HG03039 (cell line): ENCODE results near the gene COL8A1.

Experiments
- ATAC-seq: cut with Tn5 transposase; IDR thresholded peaks from one replicate; pipeline ENCODE4 v1.9.1; 2021; ENCODE audit warnings: mild to moderate bottlenecking, moderate library complexity; ENCODE audit not compliant: unreplicated experiment

COL8A1 gene

GRCh38 chr3:99668044-99668443 lies 29.6 kb downstream of the COL8A1 start:
- ATAC-seq: no peak

- ATAC-seq: no peak
Measured at GRCh38 chr3:99669879-99670555, 31.6 kb downstream of the COL8A1 start.

GRCh38 chr3:99670556-99670950 lies 32.2 kb downstream of the COL8A1 start:
- ATAC-seq: no peak

GRCh38 chr3:99674086-99674789 lies 35.8 kb downstream of the COL8A1 start:
- no peak for ATAC-seq

DNA sequence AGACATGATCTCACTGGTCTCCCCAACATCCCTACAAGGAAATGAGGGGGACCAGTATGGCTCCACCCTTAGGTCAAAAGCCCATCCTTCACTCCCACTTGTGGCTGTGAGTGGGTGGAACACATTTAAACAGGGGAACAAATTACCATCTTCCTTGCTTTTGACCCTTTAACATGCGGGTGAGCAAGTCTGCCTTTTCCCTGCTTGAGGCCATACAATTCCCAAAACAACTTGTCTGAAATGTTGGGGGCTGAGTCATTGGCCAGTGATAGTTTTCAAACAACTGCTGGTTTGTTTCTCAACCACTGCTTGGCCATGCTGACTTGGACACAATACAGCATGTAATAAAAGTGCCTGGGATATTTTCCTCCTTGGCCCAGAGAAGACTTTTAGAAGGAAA lies 39.6 kb downstream of the COL8A1 start:
- ATAC-seq: no peak

DNA sequence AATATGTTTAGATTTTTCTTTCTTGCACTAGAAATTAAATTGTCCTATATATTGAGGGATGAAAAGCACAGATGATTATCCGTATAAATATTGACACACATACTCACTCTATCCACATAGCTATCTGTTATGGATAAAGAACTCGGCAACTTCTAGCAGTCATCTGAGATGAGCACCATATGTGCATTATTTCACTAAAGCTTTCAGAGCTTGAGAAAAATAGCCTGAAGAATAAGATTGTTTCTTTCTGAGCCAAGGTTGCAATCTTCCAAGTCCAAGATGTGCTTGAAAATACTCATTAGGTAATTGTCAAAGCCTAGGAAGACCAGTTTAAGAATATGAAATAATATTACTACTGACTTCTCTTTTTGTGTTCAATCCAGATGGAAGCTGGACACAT lies 40.5 kb downstream of the COL8A1 start:
- no peak for ATAC-seq

DNA sequence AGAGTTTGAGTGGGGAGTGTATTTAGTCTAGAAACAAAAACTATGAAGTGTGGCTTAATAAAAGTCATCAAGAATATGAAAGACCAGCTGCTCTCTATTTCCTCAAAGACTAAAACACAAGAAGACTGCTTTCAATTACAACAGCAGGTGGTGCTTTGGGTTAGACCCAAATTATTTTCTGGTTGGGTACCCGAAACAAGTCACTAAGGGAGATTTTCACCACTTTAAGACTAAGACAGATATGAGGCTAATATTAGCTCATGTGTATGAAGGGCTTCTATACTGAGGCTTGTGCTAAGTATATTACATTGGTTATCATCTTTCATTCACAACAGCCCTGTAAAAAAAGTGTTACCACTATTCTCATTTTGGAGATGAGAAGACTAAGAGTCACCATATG lies 43.1 kb downstream of the COL8A1 start:
- no peak for ATAC-seq

- no peak for ATAC-seq
Measured at GRCh38 chr3:99681976-99682375, 43.6 kb downstream of the COL8A1 start.

- ATAC-seq: no peak
Measured at GRCh38 chr3:99683465-99683864, 45.1 kb downstream of the COL8A1 start.

DNA sequence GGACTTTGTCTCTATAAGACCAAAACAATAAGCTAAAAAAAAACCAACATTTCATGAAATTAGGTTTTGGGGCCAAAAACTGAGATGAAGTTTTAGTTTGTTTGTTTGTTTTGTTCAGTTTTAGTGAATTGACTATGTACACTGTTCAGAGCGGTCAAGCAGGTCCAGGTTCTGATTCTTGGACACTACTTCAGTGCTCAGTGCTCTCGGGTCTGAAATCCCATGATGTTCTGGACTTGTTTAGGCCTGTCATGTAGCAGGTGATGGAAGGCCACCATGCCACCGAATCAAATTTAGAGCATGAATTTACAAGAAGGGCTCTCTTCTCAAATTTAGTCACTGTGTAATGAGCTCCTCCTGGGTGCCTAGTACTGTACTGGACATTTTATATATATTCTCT lies 45.5 kb downstream of the COL8A1 start:
- no peak for ATAC-seq

DNA sequence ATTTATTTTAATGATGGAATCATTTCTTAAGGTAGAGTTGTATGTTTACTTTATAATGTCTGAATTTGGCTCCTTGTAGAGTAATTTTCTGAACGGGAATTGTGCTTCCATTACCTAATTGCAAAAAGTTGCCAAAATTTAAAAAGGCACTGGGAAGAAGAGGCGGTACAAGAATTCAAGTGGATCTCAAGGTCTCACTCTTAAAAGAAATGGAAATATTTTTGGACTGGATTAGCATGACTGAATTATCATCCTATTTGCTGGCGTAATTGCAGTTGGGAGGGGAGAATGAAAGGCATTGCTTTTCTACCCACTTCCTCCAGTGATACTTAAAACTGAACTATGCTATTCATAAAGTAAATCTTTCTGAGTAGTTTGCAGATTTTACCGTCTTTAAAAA lies 46.2 kb downstream of the COL8A1 start:
- ATAC-seq: no peak

GRCh38 chr3:99686469-99686868 lies 48.1 kb downstream of the COL8A1 start:
- ATAC-seq: no peak

- peak; percentile 65 for ATAC-seq
Measured at GRCh38 chr3:99686955-99687612, 48.7 kb downstream of the COL8A1 start.

- ATAC-seq: no peak
Measured at GRCh38 chr3:99690761-99691369, 52.5 kb downstream of the COL8A1 start.

DNA sequence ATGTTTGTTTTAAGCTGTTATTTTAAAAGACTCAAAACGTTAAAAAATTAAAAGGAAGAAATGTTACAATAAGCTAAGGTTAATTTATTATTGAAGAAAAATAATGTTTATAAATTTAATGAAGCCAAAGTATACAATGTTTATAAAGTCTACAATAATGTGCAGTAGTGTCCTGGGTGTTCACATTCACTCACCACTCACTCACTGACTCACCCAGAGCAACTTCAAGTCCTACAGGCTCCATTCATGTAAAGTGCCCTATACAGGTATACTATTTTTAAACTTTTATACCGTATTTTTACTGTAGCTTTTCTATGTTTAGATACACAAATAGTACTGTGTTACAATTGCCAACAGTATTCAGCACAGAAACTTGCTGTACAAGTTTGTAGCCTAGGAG lies 55.2 kb downstream of the COL8A1 start:
- ATAC-seq: no peak

DNA sequence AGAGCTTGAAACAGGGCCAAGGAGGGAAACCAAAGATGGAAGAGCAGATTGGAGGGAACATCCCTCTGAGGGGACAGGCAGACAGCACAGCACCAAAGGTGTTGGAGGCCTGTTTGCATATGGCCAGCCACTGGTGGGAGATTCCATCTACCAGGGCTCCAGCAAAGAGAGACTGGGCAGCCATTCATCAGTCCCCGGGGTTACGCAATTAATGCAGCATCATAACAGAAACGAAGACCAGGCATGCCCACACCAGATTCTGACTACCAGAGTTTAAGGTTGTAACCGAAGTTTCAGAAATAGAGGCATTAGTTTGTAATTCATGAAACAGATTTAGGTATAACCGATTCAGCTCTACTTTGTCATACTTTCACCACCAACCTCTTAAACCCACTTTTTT lies 58.1 kb downstream of the COL8A1 start:
- no peak for ATAC-seq

DNA sequence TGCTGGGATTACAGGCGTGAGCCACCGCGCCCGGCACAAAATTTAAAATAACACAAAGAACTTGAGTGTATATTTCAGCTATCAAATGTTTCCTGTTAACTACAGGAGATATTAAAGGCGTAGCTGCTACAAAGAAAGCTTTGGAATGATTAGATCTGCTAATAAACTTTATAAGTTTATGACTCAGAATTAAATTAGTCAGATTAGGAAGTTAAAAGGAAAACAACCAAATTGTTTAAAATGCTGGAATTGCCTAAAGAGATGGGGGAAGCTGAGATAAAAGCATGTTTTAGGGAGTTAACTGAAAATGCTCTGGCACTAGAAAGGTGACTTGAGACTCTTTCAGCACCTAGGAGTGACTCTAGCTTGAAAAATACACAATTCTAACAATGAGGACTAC lies 58.9 kb downstream of the COL8A1 start:
- no peak for ATAC-seq

DNA sequence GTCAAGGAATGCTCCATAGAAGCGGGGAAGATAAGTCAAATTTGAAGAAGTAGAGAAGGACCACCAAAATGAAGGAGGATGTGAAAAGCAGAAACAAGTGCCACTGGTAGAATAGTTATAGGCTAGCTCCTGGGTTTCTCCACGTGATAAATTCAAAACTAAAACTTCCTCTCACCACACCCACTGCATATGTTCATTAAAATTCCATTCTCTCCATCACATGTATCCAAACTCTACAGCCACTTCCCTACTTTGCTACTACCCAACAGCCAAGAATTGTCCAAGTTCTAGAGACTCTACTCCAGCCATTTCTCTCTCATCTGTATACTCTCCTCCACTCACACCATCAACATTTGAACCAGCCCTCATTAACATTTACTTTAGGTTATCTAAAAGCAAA lies 60.5 kb downstream of the COL8A1 start:
- ATAC-seq: no peak

- no peak for ATAC-seq
Measured at GRCh38 chr3:99699841-99700240, 61.4 kb downstream of the COL8A1 start.

DNA sequence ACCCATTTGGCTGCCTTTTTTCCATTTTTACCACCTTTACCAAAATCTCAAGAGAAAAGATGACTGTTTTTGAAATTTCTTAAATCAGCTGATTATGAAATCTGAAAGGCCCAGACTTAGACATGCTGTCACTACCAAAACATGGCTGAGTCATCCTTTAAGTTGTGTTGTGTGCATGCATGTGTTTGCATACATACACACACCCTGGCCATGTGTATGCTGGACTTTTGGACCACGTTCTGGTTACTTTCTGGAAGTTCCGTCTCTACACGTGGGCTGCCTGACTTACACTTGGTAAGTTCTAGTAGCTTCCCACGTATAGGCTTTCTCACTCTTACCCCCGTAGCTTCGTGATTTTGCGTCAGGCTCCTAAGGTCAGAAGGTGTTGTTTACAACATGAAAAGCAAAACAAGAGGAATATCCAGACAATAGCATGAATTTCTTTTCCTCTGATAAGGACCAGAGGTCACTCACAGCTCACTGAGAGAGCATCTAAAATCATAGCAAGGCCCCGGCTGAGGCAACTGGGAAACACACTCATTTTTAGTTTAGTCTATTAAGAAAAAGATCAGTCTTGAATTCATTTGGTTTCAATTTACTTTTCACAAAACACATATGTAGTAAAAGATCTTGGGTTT lies 62.4 kb downstream of the COL8A1 start:
- no peak for ATAC-seq
